ENCODE data around the gene SEC14L5.

SEC14L5 gene

DNA sequence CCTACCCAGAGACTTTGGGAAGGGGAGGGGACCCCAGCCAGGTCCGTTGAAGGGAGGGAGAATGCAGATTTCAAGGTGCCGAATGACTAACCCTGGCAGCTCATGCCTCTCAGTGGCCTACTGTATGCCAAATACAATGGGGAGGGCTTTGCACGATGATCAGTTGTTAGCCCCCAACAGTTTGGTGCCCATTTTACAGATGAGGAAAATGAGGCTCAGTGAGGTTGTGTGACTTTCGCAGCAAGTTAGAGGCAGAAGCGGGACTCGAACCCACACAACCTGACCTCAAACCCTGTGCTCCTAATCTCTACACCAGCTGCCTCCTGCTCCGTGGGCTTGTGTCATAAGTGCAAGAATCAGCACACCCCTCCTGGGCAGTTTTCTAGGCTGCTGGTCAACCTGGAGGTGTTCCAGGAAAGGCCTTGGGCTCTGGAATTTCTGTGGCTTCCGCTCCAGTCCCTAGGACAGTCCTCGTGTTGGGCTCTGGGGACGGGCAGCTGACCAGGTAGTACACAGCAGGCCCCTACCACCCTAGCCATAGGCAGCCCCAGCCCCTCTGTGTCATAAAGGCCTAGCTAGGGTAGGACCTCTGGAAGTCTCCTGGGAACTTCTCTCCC lies 87.5 kb downstream of the SEC14L5 start:
- Mint-ChIP-seq H3K27me3 (peaks cover 11 to 22% of the 10 kb centered on the region in 2 donors), H3K4me3 (no peak overlapping the region), H3K36me3 (peaks cover 9 to 10% of the 10 kb centered on the region in 2 donors), H3K4me1 (peaks cover 3 to 6% of the 10 kb centered on the region in 2 donors), H3K27ac (no peak overlapping the region), H3K9me3 (peaks cover 8% of the 10 kb centered on the region in 2 donors)
- no peak for ATAC-seq (replicated peaks)
- no peak for DNase-seq

DNA sequence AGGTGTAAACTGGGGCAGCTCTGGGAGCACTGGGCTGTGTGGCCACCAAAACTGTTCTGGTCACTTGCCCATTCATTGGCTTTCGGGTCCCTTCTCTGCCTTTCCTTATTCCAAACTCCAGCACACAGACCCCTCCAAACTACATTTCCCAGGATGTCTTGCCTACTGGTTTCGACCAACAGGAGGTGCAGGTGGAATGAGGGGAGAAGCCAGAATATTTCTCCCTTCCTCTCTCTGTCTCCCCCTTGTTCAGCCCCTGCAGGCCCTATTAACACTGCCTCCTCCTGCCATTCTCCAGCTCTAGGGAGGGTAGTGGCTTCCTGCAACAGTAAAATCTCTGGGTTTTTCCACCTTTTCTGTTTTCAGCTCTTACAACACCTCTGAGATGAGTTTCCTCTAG lies 88.8 kb downstream of the SEC14L5 start:
- Mint-ChIP-seq H3K9me3 (peaks cover 9 to 15% of the 10 kb centered on the region in 2 donors), H3K4me3 (no peak overlapping the region), H3K4me1 (no peaks in the 10 kb centered on the region), H3K27ac (no peak overlapping the region), H3K27me3 (peaks cover 4 to 11% of the 10 kb centered on the region in 2 donors), H3K36me3 (peaks cover 9 to 10% of the 10 kb centered on the region in 2 donors)
- DNase-seq (no peak), ATAC-seq (replicated peaks) (no peak)

DNA sequence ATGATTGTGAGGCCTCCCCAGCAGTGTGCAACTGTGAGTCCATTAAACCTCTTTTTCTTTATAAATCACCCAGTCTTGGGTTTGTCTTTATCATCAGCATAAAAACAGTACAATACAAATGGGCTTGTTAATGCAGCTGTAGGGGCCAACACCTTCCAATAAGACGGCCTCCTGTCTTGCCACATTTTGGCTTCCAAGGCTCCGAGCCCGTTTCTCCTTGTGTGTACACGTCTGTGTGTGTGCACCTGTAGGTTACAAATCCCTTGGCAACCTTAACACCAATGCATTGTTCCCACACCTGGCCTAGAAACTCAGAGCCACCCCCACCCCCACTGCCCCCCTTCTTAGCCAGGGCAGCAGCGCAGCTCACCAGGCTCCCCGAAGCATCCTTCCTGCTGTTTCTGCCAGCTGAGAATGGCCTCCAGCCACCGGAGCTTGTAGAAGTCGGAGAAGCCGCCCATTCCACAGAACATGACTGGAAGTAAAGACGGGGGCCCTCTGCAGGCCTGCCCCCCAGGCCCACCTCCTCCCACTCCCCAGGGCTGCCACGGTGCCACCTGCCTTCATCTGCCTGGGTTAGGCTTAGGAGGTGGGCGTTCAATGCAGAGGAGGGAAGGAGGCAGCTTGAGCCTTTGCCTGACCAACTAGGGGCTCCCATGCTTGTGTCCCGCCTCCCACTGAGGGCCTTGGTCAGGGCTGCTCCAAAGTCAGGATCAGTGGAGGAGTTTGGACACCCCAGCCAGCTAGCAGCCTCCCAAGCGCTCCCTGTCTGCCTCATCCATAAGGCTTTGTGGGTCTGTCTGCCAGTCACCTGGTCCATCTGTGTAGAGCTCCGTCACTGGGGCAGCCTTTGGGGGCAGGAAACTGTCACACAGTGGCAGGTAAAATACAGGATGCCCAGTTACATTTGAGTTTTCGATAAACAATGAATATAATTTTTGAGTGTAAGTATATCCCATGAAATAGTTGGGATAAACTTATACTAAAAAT lies 97.0 kb downstream of the SEC14L5 start:
- H3K27ac Mint-ChIP-seq = no peak overlapping the region
- ATAC-seq (replicated peaks) (no peak), DNase-seq (no peak)
- H3K27me3 Mint-ChIP-seq = peaks cover 4 to 6% of the 10 kb centered on the region in 2 donors
- no peaks in the 10 kb centered on the region for H3K36me3 Mint-ChIP-seq
- H3K9me3 Mint-ChIP-seq = peaks cover 4 to 9% of the 10 kb centered on the region in 2 donors
- no peak overlapping the region for H3K4me3 Mint-ChIP-seq
- H3K4me1 Mint-ChIP-seq = no peaks in the 10 kb centered on the region

DNA sequence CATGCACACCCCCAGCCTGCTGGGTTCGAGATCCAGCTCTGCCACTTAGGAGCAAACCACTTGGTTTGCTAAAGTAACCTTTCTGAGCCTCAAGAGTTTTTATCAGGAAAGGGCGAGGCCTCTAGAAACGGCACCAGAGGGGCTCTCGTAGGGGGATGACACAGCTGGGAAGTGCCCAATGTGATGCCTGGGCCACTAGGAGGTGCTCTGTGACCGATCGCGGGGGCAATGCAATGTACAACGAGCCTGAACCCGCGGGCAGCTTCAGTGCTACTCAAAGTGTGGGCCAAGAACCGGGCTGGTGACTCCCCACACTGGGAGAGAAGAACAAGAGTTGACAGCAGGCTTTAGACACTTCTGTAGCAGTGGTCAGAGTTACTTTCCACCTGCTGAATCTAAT lies 98.2 kb downstream of the SEC14L5 start:
- H3K4me3 Mint-ChIP-seq = no peak overlapping the region
- DNase-seq = peak; percentile 29

DNA sequence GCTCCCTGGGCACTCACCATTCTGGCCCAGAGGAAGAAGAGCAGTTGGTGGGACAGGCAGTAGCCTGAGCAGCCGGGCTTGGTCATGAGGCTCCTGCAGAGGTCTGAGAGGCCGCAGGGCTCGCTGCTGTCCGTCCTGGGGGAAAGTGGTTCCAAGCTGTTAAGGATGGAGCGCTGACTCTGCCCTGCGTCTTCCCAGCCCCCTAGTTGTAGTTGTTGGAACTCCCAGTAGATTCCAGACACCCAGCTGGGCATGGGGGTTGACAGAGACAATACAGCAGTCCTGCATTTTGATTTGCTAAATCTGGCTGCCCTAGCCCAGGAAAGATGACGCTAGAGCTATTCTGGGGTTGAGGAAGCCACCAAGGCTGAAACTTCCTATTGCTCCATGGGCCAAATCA lies 100.3 kb downstream of the SEC14L5 start:
- H3K36me3 Mint-ChIP-seq = no peaks in the 10 kb centered on the region
- H3K4me1 Mint-ChIP-seq = no peaks in the 10 kb centered on the region
- peaks cover 16 to 24% of the 10 kb centered on the region in 2 donors for H3K27me3 Mint-ChIP-seq
- H3K9me3 Mint-ChIP-seq = no peaks in the 10 kb centered on the region
- ATAC-seq (replicated peaks) (no peak), DNase-seq (no peak)
- no peak overlapping the region for H3K4me3 Mint-ChIP-seq
- no peak overlapping the region for H3K27ac Mint-ChIP-seq

More for the DNA sequence above, 98.2 kb downstream of the SEC14L5 start:
- H3K27ac Mint-ChIP-seq = no peak overlapping the region
- H3K36me3 Mint-ChIP-seq = no peaks in the 10 kb centered on the region
- peaks cover 0 to 2% of the 10 kb centered on the region in 2 donors for H3K9me3 Mint-ChIP-seq
- no peaks in the 10 kb centered on the region for H3K4me1 Mint-ChIP-seq
- H3K27me3 Mint-ChIP-seq = peaks cover 4 to 9% of the 10 kb centered on the region in 2 donors
- ATAC-seq (replicated peaks) = peak; percentile 84 to 91

DNA sequence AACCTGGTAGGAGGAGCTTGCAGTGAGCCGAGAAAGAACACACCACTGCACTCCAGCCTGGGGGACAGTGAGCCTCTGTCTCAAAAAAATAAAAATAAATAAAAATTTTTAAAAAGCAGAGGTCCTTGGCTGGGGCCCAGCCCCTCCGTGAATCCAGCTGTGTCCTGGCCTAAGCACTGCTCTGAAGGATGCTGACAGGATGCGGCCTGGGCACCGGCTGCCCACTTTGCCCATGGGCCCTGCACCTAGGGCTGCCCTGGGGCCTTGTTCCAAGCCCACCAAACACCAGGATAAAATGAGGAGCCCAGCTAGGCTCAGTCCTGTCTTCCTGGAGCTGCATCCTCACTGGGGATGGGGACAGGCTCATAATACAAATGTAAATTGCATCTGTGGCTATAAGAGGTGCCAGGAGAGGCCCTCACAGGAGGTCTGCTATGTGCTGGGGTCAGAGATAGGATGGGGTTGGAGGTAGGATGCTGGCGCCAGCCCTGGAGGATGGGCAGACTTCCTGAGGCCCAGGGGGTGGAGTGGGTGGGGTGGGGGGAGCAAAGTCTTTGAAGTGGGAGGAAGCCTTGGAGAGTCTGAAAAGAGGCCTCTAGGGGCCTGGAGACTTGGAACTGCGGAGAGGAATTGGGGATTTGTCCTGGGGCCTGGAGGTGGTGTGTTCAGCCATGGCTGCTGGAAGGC lies 101.4 kb downstream of the SEC14L5 start:
- H3K36me3 Mint-ChIP-seq = no peaks in the 10 kb centered on the region

DNA sequence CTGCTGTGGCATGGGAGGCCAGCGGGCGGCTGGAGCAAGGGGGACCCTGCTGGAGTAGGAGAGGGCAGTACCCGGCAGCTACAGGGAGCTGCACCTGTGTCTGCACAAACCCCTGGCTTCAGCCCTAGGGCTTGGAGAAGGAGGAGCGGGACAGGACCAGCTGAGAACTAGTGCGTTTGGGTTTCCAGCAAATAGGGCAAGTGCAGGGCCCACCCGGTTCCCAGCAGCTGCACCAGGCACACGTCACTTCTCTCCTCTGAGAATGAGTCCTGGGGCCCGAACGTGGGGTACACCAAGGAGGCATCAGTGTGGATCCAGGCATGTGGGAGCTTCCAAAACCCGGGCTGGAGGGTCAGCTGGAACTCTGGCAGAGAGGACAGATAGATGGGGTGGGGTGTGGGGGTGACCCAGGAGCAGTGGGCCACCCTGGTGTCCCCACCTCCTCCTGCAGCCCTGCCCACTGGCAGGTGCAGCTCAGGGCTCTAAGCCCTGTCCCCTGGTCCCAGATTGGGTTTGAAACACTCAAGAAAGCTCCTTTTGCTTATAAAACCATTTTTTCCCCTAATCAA lies 102.0 kb downstream of the SEC14L5 start:
- ATAC-seq (replicated peaks) = no peak
- no peak overlapping the region for H3K4me3 Mint-ChIP-seq
- H3K27me3 Mint-ChIP-seq = peaks cover 21 to 27% of the 10 kb centered on the region in 2 donors
- DNase-seq = no peak
- no peak overlapping the region for H3K27ac Mint-ChIP-seq
- no peaks in the 10 kb centered on the region for H3K36me3 Mint-ChIP-seq
- no peaks in the 10 kb centered on the region for H3K4me1 Mint-ChIP-seq
- H3K9me3 Mint-ChIP-seq = no peaks in the 10 kb centered on the region

More for the DNA sequence above, 101.4 kb downstream of the SEC14L5 start:
- ATAC-seq (replicated peaks) = no peak
- H3K4me1 Mint-ChIP-seq = no peaks in the 10 kb centered on the region
- no peak overlapping the region for H3K4me3 Mint-ChIP-seq
- H3K27me3 Mint-ChIP-seq = peaks cover 21 to 27% of the 10 kb centered on the region in 2 donors
- H3K27ac Mint-ChIP-seq = no peak overlapping the region
- DNase-seq = no peak
- H3K9me3 Mint-ChIP-seq = no peaks in the 10 kb centered on the region

DNA sequence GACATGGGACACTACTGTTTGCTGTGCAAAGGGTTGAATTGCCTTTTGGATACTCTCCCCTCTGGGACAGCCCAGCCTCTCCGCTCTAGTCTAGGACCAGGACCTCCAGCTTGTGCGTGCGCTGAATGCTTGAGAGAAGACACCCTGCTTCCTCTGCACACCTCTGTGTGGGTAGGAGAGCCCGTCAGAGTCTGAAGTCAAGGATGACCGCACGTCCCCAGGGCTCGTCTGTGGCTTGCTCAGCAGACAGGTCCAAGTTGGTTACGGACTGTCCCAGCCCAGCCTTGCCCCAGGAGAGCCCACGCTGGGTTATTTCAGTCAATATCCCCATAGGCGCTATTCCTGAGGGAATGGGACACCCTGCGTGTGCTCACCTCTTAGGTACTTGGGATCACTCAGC lies 103.9 kb downstream of the SEC14L5 start:
- H3K4me3 Mint-ChIP-seq = no peak overlapping the region
- no peaks in the 10 kb centered on the region for H3K4me1 Mint-ChIP-seq

DNA sequence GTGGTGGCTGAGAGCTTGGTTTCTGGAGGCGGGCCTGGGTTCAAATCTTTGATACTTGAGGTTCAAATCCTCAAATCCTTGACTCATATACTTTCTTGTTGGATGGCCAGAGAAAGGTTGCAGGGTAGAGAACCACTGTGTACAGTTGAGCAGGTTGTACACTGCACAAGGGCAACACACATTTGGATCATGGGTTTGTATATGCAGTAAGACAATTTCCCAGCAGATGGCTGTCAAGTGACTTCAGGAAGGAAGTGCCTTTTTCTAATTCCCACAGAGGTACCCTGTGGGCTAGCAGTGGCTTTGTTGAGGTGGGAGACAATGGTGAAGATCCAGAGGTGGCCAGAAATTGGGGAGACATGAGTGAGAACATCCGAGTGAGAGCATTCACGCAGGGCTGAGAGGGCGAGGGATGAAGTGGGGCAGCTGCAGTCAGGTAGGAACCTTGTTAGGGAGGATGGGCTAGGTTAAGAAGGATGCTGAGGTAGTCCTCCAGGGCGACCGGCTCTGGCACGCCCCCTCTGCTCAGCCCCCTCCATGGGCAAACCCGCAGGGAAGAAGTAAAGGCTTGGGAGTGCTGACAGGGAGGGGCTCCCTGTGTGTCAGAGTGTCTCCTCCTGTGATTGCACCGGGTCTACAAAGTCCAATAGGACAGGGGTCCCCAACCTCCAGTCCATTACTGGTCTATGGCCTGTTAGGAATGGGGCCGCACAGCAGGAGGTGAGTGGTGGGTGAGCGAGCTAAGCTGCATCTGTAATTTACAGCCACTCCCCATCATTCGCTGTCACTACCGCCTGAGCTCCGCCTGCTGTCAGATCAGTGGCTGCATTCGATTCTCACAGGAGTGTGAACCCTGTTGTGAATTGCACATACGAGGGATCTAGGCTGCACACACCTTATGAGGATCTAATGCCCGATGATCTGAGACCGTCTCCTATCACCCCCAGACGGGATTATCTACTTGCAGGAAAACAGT lies 104.9 kb downstream of the SEC14L5 start:
- Mint-ChIP-seq H3K27ac (no peak overlapping the region), H3K27me3 (peaks cover 17 to 31% of the 10 kb centered on the region in 2 donors), H3K36me3 (no peaks in the 10 kb centered on the region), H3K4me1 (no peaks in the 10 kb centered on the region), H3K9me3 (no peaks in the 10 kb centered on the region), H3K4me3 (no peak overlapping the region)
- ATAC-seq (replicated peaks) (no peak), DNase-seq (no peak)

More for the DNA sequence above, 103.9 kb downstream of the SEC14L5 start:
- peak; percentile 72 to 92 for ATAC-seq (replicated peaks)
- Mint-ChIP-seq H3K9me3 (no peaks in the 10 kb centered on the region), H3K36me3 (no peaks in the 10 kb centered on the region), H3K27me3 (peaks cover 21 to 31% of the 10 kb centered on the region in 2 donors), H3K27ac (no peak overlapping the region)
- DNase-seq = no peak

DNA sequence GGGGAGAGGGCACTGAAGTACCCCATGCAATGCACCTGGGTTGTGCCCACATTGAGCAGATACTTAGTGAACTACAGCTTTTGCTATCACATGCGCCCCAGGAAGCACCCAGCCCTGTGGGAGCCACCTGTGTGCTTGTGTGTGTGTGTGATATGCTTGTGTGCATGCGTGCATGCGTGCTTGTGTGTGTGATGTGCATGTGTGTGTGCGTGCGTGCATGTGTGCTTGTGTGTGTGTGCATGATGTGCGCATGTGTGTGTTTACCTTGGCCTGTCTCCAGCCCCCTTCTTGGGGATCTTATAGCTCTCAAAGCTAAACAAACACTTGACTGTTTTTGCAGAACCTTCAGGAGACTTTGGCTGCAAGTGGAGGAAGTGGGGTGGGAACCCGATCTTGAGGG lies 106.8 kb downstream of the SEC14L5 start:
- Mint-ChIP-seq H3K4me3 (no peak overlapping the region), H3K27me3 (peaks cover 17 to 28% of the 10 kb centered on the region in 2 donors), H3K9me3 (no peaks in the 10 kb centered on the region), H3K27ac (no peak overlapping the region), H3K4me1 (no peaks in the 10 kb centered on the region), H3K36me3 (no peaks in the 10 kb centered on the region)
- no peak for DNase-seq
- ATAC-seq (replicated peaks) = no peak

DNA sequence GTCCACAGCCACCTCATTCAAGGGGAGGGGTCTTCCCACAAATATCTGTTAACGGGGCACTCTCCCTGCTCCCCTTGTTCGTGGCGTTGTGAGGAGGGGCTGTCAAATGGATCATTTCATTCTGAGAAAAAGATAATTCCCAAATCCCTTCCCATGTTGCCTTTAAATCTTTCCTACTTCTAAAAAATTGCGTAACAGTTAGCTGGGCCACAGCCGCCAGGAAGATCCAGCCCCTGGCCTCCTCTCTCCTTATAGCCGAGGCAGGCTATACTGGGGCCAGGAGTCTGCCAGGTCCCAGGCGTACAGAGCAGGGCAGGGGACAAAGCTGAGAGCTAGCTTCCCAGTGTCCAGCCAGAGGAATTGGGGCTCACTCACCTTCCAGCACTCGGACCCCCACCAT lies 107.2 kb downstream of the SEC14L5 start:
- no peaks in the 10 kb centered on the region for H3K9me3 Mint-ChIP-seq
- no peak overlapping the region for H3K27ac Mint-ChIP-seq
- no peaks in the 10 kb centered on the region for H3K36me3 Mint-ChIP-seq
- ATAC-seq (replicated peaks) (no peak), DNase-seq (no peak)
- peaks cover 17 to 24% of the 10 kb centered on the region in 2 donors for H3K27me3 Mint-ChIP-seq
- H3K4me1 Mint-ChIP-seq = no peaks in the 10 kb centered on the region
- H3K4me3 Mint-ChIP-seq = no peak overlapping the region

DNA sequence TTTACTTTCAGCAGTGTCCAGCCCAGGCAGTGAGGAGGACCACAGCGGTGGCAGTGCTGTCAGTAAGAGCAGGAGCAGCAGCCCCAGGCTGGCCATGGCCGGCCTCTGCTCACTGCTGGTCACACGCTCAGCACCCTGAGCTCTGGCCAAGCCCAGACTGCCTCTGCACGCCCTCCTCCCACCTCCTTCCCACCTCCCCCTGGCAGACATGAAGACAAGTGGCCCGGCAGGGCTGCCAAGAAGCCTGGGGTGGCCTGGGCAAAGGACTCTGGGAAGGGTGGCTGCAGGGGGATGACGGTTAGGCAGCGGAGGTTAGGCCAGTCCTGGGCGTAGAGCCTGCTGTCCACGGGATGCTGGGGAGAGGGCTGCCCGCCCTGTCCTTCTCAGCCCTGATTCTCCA lies 107.7 kb downstream of the SEC14L5 start, which contains the start of gene C16orf89:
Gene C16orf89 (minus strand): TSS at position 144 of the 400 bp plus-strand sequence. CDS start 48 bp downstream, at position 96.
- DNase-seq = no peak
- Mint-ChIP-seq H3K27ac (no peak within 1 kb of the TSS), H3K27me3 (peaks cover 17 to 24% of the 10 kb centered on the region in 2 donors)

DNA sequence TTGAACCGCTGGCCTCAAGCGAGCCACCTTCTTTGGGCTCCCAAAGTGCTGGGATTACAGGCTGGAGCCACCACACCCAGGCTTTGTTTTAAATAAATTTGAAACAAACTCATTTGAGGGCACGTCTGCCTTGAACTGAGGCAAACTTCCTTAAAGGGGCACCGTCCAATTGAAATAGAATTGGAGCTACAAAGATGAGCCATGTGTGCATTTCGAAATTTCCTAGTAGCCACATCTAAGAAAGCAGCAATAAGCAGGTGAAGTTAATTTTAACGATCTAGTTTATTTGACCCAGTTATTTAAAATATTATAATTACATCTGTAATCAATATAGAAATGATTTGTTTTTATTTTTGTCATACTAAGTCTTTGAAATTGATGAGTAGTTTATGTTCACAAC lies 108.4 kb downstream of the SEC14L5 start:
- Mint-ChIP-seq H3K4me1 (peaks cover 4 to 6% of the 10 kb centered on the region in 2 donors), H3K27ac (no peak overlapping the region), H3K36me3 (no peaks in the 10 kb centered on the region), H3K4me3 (no peak overlapping the region), H3K9me3 (no peaks in the 10 kb centered on the region), H3K27me3 (peaks cover 15 to 21% of the 10 kb centered on the region in 2 donors)
- no peak for ATAC-seq (replicated peaks)
- no peak for DNase-seq

More for the DNA sequence above, 107.7 kb downstream of the SEC14L5 start, which contains the start of gene C16orf89:
- no peak within 1 kb of the TSS for H3K4me3 Mint-ChIP-seq
- H3K36me3 Mint-ChIP-seq = no peaks in the 10 kb centered on the region
- no peaks in the 10 kb centered on the region for H3K4me1 Mint-ChIP-seq
- ATAC-seq (replicated peaks) = no peak
- no peaks in the 10 kb centered on the region for H3K9me3 Mint-ChIP-seq

Measured in stimulated activated naive B cell treated with anti-CD40 and anti-IgM and Interleukin-4, amounts not matched to agents 10 μg/mL and 1 μg/mL and 100 μg/mL, for 72 hours (primary cell).